Measurements from ENCODE around the gene CARD9. TPM values are rescaled to one million over a fixed set of nuclear protein-coding genes. Genes with fewer than 3 reads are reported as not detected.

The CARD9 gene
- total RNA-seq, 3 donors from 2014 or later: 2.2 to 2.4 (median 2.2) TPM

GRCh38 chr9:136335296-136336155, 37.9 kb downstream of the CARD9 start:
- H3K4me1 ChIP-seq (ENCODE audit: low read depth): no peaks in the 10 kb centered on the region
- H3K4me3 ChIP-seq: no peak overlapping the region
- DNase-seq (no peak), ATAC-seq (no peak)
- TF ChIP-seq CTCF (IDR thresholded peaks at IDR 0.05): no peak
- no peaks in the 10 kb centered on the region for H3K9me3 ChIP-seq
- no peaks in the 10 kb centered on the region for H3K36me3 ChIP-seq (ENCODE audit: low read depth)
- intact Hi-C loops (cut with DNase I, micrococcal nuclease): no loop called here

- DNase-seq (no peak), ATAC-seq (no peak)
- Histone ChIP-seq H3K36me3 (ENCODE audit: low read depth) (no peaks in the 10 kb centered on the region), H3K4me3 (no peak overlapping the region), H3K9me3 (no peaks in the 10 kb centered on the region), H3K4me1 (ENCODE audit: low read depth) (no peaks in the 10 kb centered on the region)
- TF ChIP-seq CTCF (IDR thresholded peaks at IDR 0.05): no peak
- intact Hi-C loops (cut with DNase I, micrococcal nuclease): no loop called here
These were observed 38.9 kb downstream of the CARD9 start for GRCh38 chr9:136334541-136334940.

- Histone ChIP-seq H3K4me3 (no peak overlapping the region), H3K9me3 (no peaks in the 10 kb centered on the region), H3K36me3 (ENCODE audit: low read depth) (no peaks in the 10 kb centered on the region), H3K4me1 (ENCODE audit: low read depth) (no peaks in the 10 kb centered on the region)
- intact Hi-C loops (cut with DNase I, micrococcal nuclease): no loop called here
- no peak for TF ChIP-seq CTCF (IDR thresholded peaks at IDR 0.05)
- DNase-seq (no peak), ATAC-seq (no peak)
These were observed 40.0 kb downstream of the CARD9 start for GRCh38 chr9:136333486-136333885.

- Histone ChIP-seq H3K36me3 (ENCODE audit: low read depth) (no peaks in the 10 kb centered on the region), H3K9me3 (no peaks in the 10 kb centered on the region), H3K4me3 (no peak overlapping the region), H3K4me1 (ENCODE audit: low read depth) (no peaks in the 10 kb centered on the region)
- intact Hi-C loops (cut with DNase I, micrococcal nuclease): no loop called here
- no peak for ATAC-seq
- DNase-seq: no peak
- no peak for TF ChIP-seq CTCF (IDR thresholded peaks at IDR 0.05)
These were observed 40.4 kb downstream of the CARD9 start for GRCh38 chr9:136333045-136333444.

GRCh38 chr9:136332482-136332983, 40.9 kb downstream of the CARD9 start:
- TF ChIP-seq CTCF (IDR thresholded peaks at IDR 0.05): no peak
- Histone ChIP-seq H3K4me1 (ENCODE audit: low read depth) (no peaks in the 10 kb centered on the region), H3K4me3 (no peak overlapping the region), H3K9me3 (no peaks in the 10 kb centered on the region), H3K36me3 (ENCODE audit: low read depth) (no peaks in the 10 kb centered on the region)
- DNase-seq: no peak
- intact Hi-C loops (cut with DNase I, micrococcal nuclease): no loop called here
- ATAC-seq: no peak

Data from mucosa of descending colon (tissue), 3 donors.